Panc1 (cell line): Measurements from ENCODE around the gene MICAL1. TPM values are rescaled to one million over a fixed set of nuclear protein-coding genes. Genes with fewer than 3 reads are reported as not detected.

ENCODE experiments used
- ATAC-seq: fragments of 200-7000 bp; cut with Tn5 transposase; 2 replicates; pipeline ENCODE4 v1.9.1; 2020; ENCODE audit warnings: mild to moderate bottlenecking, moderate library complexity
- BruUV-seq: library from RNA; stranded (reverse); fragments of 400-500 nt; replicated peaks from 2 replicates; lab custom pipeline; 2021; lab: Mats Ljungman, UMichigan
- CTCF ChIA-PET: fragments of 300-600 bp; sonication (Branson Sonifier 250); formaldehyde crosslinking; loops from one replicate; lab custom pipeline; 2022; ENCODE audit warnings: antibody characterized with exemption; lab: Charles Lee
- POLR2A ChIA-PET: fragments of 300-600 bp; sonication (Branson Sonifier 250); formaldehyde crosslinking; loops from one replicate; lab custom pipeline; 2022; ENCODE audit warnings: antibody characterized with exemption; lab: Charles Lee
- DNase-seq: peaks from one replicate; pipeline ENCODE4 v3.0.0-alpha.2; 2010; ENCODE audit warnings: low read depth, low spot score
- H3K27ac ChIP-seq: 2 replicates; pipeline ENCODE4 v1.5.1; 2011; ENCODE audit warnings: mild to moderate bottlenecking, low read length, inconsistent platforms
- H3K27me3 ChIP-seq: fragments of 200-500 bp; sonication (Bioruptor generic); 2 replicates; pipeline ENCODE4 v1.6.0; 2014; ENCODE audit warnings: low read length, inconsistent platforms; ENCODE audit not compliant: control insufficient read depth, insufficient read depth
- H3K36me3 ChIP-seq: fragments of 200-500 bp; sonication (Bioruptor generic); 2 replicates; pipeline ENCODE4 v1.5.1; 2014; ENCODE audit warnings: inconsistent platforms, mild to moderate bottlenecking, low read length, moderate library complexity; ENCODE audit not compliant: control insufficient read depth, insufficient read depth
- H3K4me1 ChIP-seq: 2 replicates; pipeline ENCODE4 v1.5.1; 2011; ENCODE audit warnings: inconsistent platforms, mild to moderate bottlenecking, low read length, moderate library complexity; ENCODE audit not compliant: control insufficient read depth, insufficient read depth
- H3K4me3 ChIP-seq, 2 experiments: 2 replicates each; pipeline ENCODE4 v1.5.1; 2011 to 2012; ENCODE audit warnings: low read depth in 2 of 2, low read length in 2 of 2, mild to moderate bottlenecking in 2 of 2, inconsistent platforms in 1 of 2, moderate library complexity in 1 of 2
- H3K9me3 ChIP-seq: fragments of 200-500 bp; sonication (Bioruptor generic); 2 replicates; pipeline ENCODE4 v1.5.1; 2014; ENCODE audit warnings: low read depth, mild to moderate bottlenecking, inconsistent platforms, low read length, moderate library complexity; ENCODE audit not compliant: control insufficient read depth, insufficient read depth
- CTCF ChIP-seq: fragments of 450-650 bp; IDR thresholded peaks from 2 replicates; pipeline ENCODE4 v1.5.1; 2017; ENCODE audit warnings: mild to moderate bottlenecking
- POLR2AphosphoS5 ChIP-seq: IDR thresholded peaks from 2 replicates; pipeline ENCODE4 v1.6.1; 2012; ENCODE audit warnings: mild to moderate bottlenecking, low read depth, low read length, moderate library complexity
- REST ChIP-seq, 2 experiments: IDR thresholded peaks; 2 replicates each; pipeline ENCODE4 v1.6.1; 2011 to 2012; ENCODE audit warnings: low read depth in 2 of 2, control low read depth in 1 of 2, low read length in 1 of 2, mild to moderate bottlenecking in 1 of 2, moderate library complexity in 1 of 2; ENCODE audit not compliant: insufficient read depth in 1 of 2
- SIN3A ChIP-seq: IDR thresholded peaks from 2 replicates; pipeline ENCODE4 v1.6.1; 2012; ENCODE audit warnings: low read depth, mild to moderate bottlenecking, low read length, moderate library complexity, borderline replicate concordance; ENCODE audit not compliant: insufficient read depth
- TCF7L2 ChIP-seq: IDR thresholded peaks from 2 replicates; pipeline ENCODE4 v1.6.1; 2011; ENCODE audit warnings: mild to moderate bottlenecking, low read depth, low read length, inconsistent platforms
- in situ Hi-C: cut with HindIII; loops from 2 replicates; pipeline ENCODE4 v1.10.0; 2016; ENCODE audit warnings: low sequenced_read_pairs, low pct_unique_long_range_greater_than_20kb
- intact Hi-C: fragments of 100-400 bp; cut with micrococcal nuclease; formaldehyde crosslinking; loops from one replicate; pipeline ENCODE4 v1.10.0; 2022; ENCODE audit not compliant: unreplicated experiment
- total RNA-seq: library from RNA; stranded (reverse); gene quantifications from one replicate; pipeline ENCODE4 v1.2.1, GENCODE V29; 2021; ENCODE audit not compliant: unreplicated experiment

The MICAL1 gene
- total RNA-seq, 1 experiment from 2014 or later: 64.5 TPM

- intact Hi-C loops: no loop called here
- no peak for DNase-seq
- Histone ChIP-seq H3K9me3 (no peaks in the 10 kb centered on the region), H3K4me3 (no peak overlapping the region), H3K36me3 (peaks cover 2% of the 10 kb centered on the region; the same call in 1 of the 2 replicates), H3K27ac (no peak overlapping the region), H3K4me1 (no peaks in the 10 kb centered on the region; the same call in 1 of the 2 replicates), H3K27me3 (no peaks in the 10 kb centered on the region)
- TF ChIP-seq REST (IDR thresholded peaks at IDR 0.05; ENCODE audit: insufficient read depth in 1 of 2, low read depth in 2 of 2, low read length in 1 of 2) (no peak), POLR2AphosphoS5 (0 out of 2 replicates have a peak, but pooled peaks have one; percentile 2)
- POLR2A ChIA-PET: interaction anchor here (1.0 kb wide), 1 partner anchor 1425 kb away, joined by 3 read pairs; no protein-coding TSS in a partner anchor
- CTCF ChIA-PET: interaction anchor here (0.6 to 1.2 kb wide), 2 partner anchors 12 to 34 kb away, joined by 3 to 4 read pairs; no protein-coding TSS in a partner anchor
- in situ Hi-C loops: no loop called here
- peak; percentile 2; the same call in 1 of the 2 replicates for ATAC-seq
- BruUV-seq: no TSS peak
These were observed 7.0 kb downstream of the MICAL1 start for GRCh38 chr6:109448615-109449014.

GRCh38 chr6:109447878-109448555 lies 7.6 kb downstream of the MICAL1 start:
- in situ Hi-C loops (no loop called here), intact Hi-C loops (no loop called here)
- ATAC-seq (peak; percentile 33), DNase-seq (no peak)
- Histone ChIP-seq H3K4me1 (no peaks in the 10 kb centered on the region; the same call in 1 of the 2 replicates), H3K36me3 (peaks cover 2% of the 10 kb centered on the region; the same call in 1 of the 2 replicates), H3K27me3 (no peaks in the 10 kb centered on the region), H3K27ac (no peak overlapping the region), H3K4me3 (no peak overlapping the region), H3K9me3 (no peaks in the 10 kb centered on the region)
- POLR2A ChIA-PET: interaction anchor here (1.0 kb wide), 1 partner anchor 1424 kb away, joined by 3 read pairs; no protein-coding TSS in a partner anchor
- BruUV-seq: no TSS peak
- CTCF ChIA-PET: interaction anchor here (0.6 to 1.2 kb wide), 2 partner anchors 12 to 34 kb away, joined by 3 to 4 read pairs; no protein-coding TSS in a partner anchor
- TF ChIP-seq TCF7L2 (no peak), REST (IDR thresholded peaks at IDR 0.05; ENCODE audit: insufficient read depth in 1 of 2, low read depth in 2 of 2, low read length in 1 of 2) (no peak), CTCF (no peak), POLR2AphosphoS5 (no peak), SIN3A (no peak)
